HFFc6 (cell line): Measurements from ENCODE around the gene VARS1. TPM values are rescaled to one million over a fixed set of nuclear protein-coding genes. Genes with fewer than 3 reads are reported as not detected.
A peak's percentile ranks its signal among the peaks of the same experiment; 100 is the strongest.

ENCODE experiments used
- DNase-seq: peaks from one replicate; pipeline ENCODE4 v3.0.0-alpha.2; 2018
- H3K27ac Mint-ChIP-seq: 2 replicates; pipeline ENCODE4 v1.8.0; 2020; ENCODE audit warnings: mild to moderate bottlenecking, mixed read lengths
- H3K27me3 Mint-ChIP-seq: 2 replicates; pipeline ENCODE4 v1.8.0; 2021; ENCODE audit warnings: mild to moderate bottlenecking, moderate library complexity, mixed read lengths; ENCODE audit not compliant: insufficient read depth
- H3K36me3 Mint-ChIP-seq: 2 replicates; pipeline ENCODE4 v1.8.0; 2021; ENCODE audit warnings: low read depth, mixed read lengths
- H3K4me1 Mint-ChIP-seq: 2 replicates; pipeline ENCODE4 v1.8.0; 2020; ENCODE audit warnings: low read depth, mixed read lengths
- H3K4me3 Mint-ChIP-seq: 2 replicates; pipeline ENCODE4 v1.8.0; 2020; ENCODE audit warnings: mild to moderate bottlenecking, moderate library complexity, mixed read lengths
- H3K9me3 Mint-ChIP-seq: 2 replicates; pipeline ENCODE4 v1.8.0; 2020; ENCODE audit warnings: mild to moderate bottlenecking, mixed read lengths
- CTCF ChIP-seq: fragments of 200-600 bp; sonication (generic); IDR thresholded peaks from 2 replicates; pipeline ENCODE4 v1.5.0; 2021; ENCODE audit warnings: antibody characterized with exemption, mild to moderate bottlenecking
- total RNA-seq, 6 experiments: library from RNA; stranded (reverse); fragmentation: NEBNext Ultra II Directional; extraction: Animal tissue kit (Norgen Biotek cat#: 25700); gene quantifications; 2 replicates in 1 of 6; 3 replicates in 5 of 6; pipeline ENCODE4 v1.2.3, GENCODE V29; 2021

VARS1 gene
- total RNA-seq, 6 experiments from 2014 or later = 117 to 144 (median 127) TPM

GRCh38 chr6:31791324-31792089 is 4.0 kb downstream of the VARS1 start:
- Mint-ChIP-seq H3K4me3 (no peak overlapping the region; the same call in 1 of the 2 replicates), H3K36me3 (peaks cover 31% of the 10 kb centered on the region)

GRCh38 chr6:31785475-31785874 is 10.1 kb downstream of the VARS1 start:
- H3K4me3 Mint-ChIP-seq = no peak overlapping the region
- no peaks in the 10 kb centered on the region for H3K27me3 Mint-ChIP-seq
- H3K4me1 Mint-ChIP-seq = peaks cover under 1% of the 10 kb centered on the region; the same call in 1 of the 2 replicates
- H3K27ac Mint-ChIP-seq = no peak overlapping the region
- no peak for TF ChIP-seq CTCF
- H3K9me3 Mint-ChIP-seq = no peaks in the 10 kb centered on the region
- H3K36me3 Mint-ChIP-seq = peaks cover 15% of the 10 kb centered on the region
- DNase-seq = no peak

More at GRCh38 chr6:31791324-31792089, 4.0 kb downstream of the VARS1 start:
- H3K27ac Mint-ChIP-seq = peak overlapping the region; percentile 76
- peaks cover 5% of the 10 kb centered on the region; the same call in 1 of the 2 replicates for H3K27me3 Mint-ChIP-seq
- peak; percentile 79 for TF ChIP-seq CTCF
- H3K9me3 Mint-ChIP-seq = no peaks in the 10 kb centered on the region
- peaks cover 38% of the 10 kb centered on the region for H3K4me1 Mint-ChIP-seq
- peak; percentile 23 for DNase-seq

GRCh38 chr6:31784098-31784925 is 11.2 kb downstream of the VARS1 start:
- TF ChIP-seq CTCF = no peak
- Mint-ChIP-seq H3K4me3 (no peak overlapping the region), H3K27ac (no peak overlapping the region), H3K27me3 (no peaks in the 10 kb centered on the region), H3K36me3 (peaks cover 14% of the 10 kb centered on the region; the same call in 1 of the 2 replicates), H3K9me3 (no peaks in the 10 kb centered on the region), H3K4me1 (no peaks in the 10 kb centered on the region)
- DNase-seq = no peak

- Mint-ChIP-seq H3K4me3 (no peak overlapping the region), H3K36me3 (peaks cover 14% of the 10 kb centered on the region; the same call in 1 of the 2 replicates), H3K27ac (no peak overlapping the region), H3K4me1 (peaks cover 6% of the 10 kb centered on the region), H3K9me3 (no peaks in the 10 kb centered on the region), H3K27me3 (no peaks in the 10 kb centered on the region)
- TF ChIP-seq CTCF = no peak
- no peak for DNase-seq
These were observed 13.3 kb downstream of the VARS1 start for GRCh38 chr6:31782126-31782855.
